Transverse colon (tissue), 4 donors: ENCODE data around the gene MRM2. TPM values are rescaled to one million over a fixed set of nuclear protein-coding genes. Genes with fewer than 3 reads are reported as not detected.

Experiments
- DNase-seq: peaks from one replicate; pipeline ENCODE4 v3.0.0-alpha.2; 2019
- H3K27ac ChIP-seq, 4 donors: fragments of 200-600 bp; sonication (generic); 2 replicates each; pipeline ENCODE4 v1.5.1; 2016 to 2018; ENCODE audit warnings: inconsistent platforms in 4 of 4
- H3K27me3 ChIP-seq: fragments of 200-600 bp; sonication (generic); 2 replicates; pipeline ENCODE4 v1.5.1; 2017; ENCODE audit warnings: inconsistent platforms
- H3K36me3 ChIP-seq, 4 donors: fragments of 200-600 bp; sonication (generic); 2 replicates each; pipeline ENCODE4 v1.5.1; 2017 to 2019; ENCODE audit warnings: inconsistent platforms in 4 of 4
- H3K4me1 ChIP-seq, 4 donors: fragments of 200-600 bp; sonication (generic); 2 replicates each; pipeline ENCODE4 v1.5.1; 2017 to 2020; ENCODE audit warnings: inconsistent platforms in 4 of 4
- H3K4me3 ChIP-seq, 4 donors: fragments of 200-600 bp; sonication (generic); 1 replicate in 1 of 4; 2 replicates in 3 of 4; pipeline versions ENCODE4 v1.5.1 to v1.6.1; 2017 to 2019; ENCODE audit warnings: inconsistent platforms in 4 of 4
- H3K9me3 ChIP-seq, 2 donors: fragments of 200-600 bp; sonication (generic); 2 replicates each; pipeline ENCODE4 v1.5.1; 2017 to 2019; ENCODE audit warnings: inconsistent platforms in 2 of 2
- EP300 ChIP-seq: sonication (generic); formaldehyde crosslinking; IDR thresholded peaks from one replicate; pipeline ENCODE4 v1.6.1; 2017; ENCODE audit warnings: antibody characterized with exemption, low read depth
- POLR2A ChIP-seq: fragments of 450-650 bp; IDR thresholded peaks from one replicate; pipeline ENCODE4 v1.6.1; 2016; ENCODE audit warnings: antibody characterized with exemption, mild to moderate bottlenecking, moderate library complexity
- POLR2AphosphoS5 ChIP-seq, 3 donors: sonication (generic); formaldehyde crosslinking; IDR thresholded peaks; one replicate each; pipeline ENCODE4 v1.6.1; 2016; ENCODE audit warnings: antibody characterized with exemption in 3 of 3
- WGBS, 2 donors: methylation state at CpG; one replicate each; pipeline ENCODE4 v1.1.5; 2018; ENCODE audit warnings: low coverage in 1 of 2; 5-methylcytosine and 5-hydroxymethylcytosine counted together
- in situ Hi-C, 4 donors: fragments of 200-750 bp; cut with MboI; loops; one replicate each; pipeline versions ENCODE4 v1.15.0 to v1.15.1; 2017; ENCODE audit warnings: low sequenced_read_pairs in 3 of 4, low pct_ligation_motif_present in 1 of 4, low pct_unique_long_range_greater_than_20kb in 1 of 4
- intact Hi-C: fragments of 100-400 bp; cut with DNase I; formaldehyde crosslinking; loops from one replicate; pipeline ENCODE4 v1.15.1; 2023; ENCODE audit warnings: low total_unique reads
- total RNA-seq, 4 donors: library from RNA; depleted of rRNA; stranded (reverse); fragments of >200 nt; gene quantifications; one replicate each; pipeline ENCODE4 v1.1.0, GENCODE V29; 2016
- TF ChIP-seq, protein P1 (sequence below), 5 experiments: fragments of 200-600 bp in 3 of 5; fragments of 450-650 bp in 2 of 5; sonication (generic) in 3 of 5; IDR thresholded peaks; 1 replicate in 2 of 5; 2 replicates in 3 of 5; pipeline ENCODE4 v1.5.1; 2016 to 2017; ENCODE audit warnings: antibody characterized with exemption in 5 of 5, inconsistent platforms in 3 of 5, mild to moderate bottlenecking in 2 of 5, moderate library complexity in 1 of 5

Gene MRM2
- total RNA-seq, 4 donors from 2014 or later = 2.2 to 15.3 (median 12.7) TPM

DNA sequence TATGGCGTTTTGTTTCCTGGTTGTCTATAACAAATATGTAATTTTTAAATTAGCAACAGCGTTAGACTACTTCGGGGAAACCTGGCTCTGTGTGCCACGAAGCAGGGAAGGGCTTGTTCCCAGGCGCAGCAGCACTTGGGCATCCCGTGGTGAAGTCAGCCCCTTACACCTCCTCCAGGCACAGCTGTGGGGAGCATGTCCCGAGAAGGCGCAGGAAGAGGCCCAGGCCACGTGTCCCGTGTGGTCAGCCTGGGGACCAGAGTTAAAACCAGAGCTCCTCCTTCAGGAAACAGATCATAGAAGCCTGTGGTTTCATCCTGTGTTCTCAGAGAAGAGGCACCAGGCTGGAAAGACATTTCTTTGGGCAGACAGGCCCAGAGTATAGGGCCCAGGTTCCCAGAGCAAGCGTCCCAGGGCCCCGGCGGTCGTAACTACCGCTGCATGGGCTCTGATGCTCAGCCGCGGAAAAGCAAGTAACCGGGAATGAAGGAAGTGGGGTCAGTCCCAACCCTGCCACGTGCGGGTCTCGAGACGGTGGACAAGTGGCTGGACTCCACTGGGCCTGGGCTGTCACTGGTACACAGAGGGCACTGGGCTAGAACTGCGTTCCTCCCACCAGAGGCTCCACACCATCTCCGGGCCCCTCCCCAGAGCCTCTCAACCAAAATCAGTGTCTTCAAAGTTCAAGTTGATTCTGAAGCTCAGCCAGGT, 7.1 kb upstream of the MRM2 start:
- H3K4me3 ChIP-seq = no peak overlapping the region
- peak overlapping the region in 3 of 4 donors; percentile 22 to 39 (median 29) for H3K27ac ChIP-seq
- H3K4me1 ChIP-seq = peaks cover 0 to 10% (median 0%) of the 10 kb centered on the region in 4 donors
- intact Hi-C loops (loop anchor here (10.0 kb wide), 1 partner anchor 106 kb away; the partner anchor contains the start of gene EIF3B), in situ Hi-C loops (loop anchor here in 3 of 4 donors (10.0 to 25.0 kb wide), 2 partner anchors 96 to 113 kb away; partner anchors contain the start of gene EIF3B (in 2 of the 3))
- H3K36me3 ChIP-seq = no peaks in the 10 kb centered on the region
- TF ChIP-seq POLR2A (no peak), EP300 (no peak), POLR2AphosphoS5 (IDR thresholded peaks at IDR 0.05) (no peak)
- TF ChIP-seq, protein P1, sequence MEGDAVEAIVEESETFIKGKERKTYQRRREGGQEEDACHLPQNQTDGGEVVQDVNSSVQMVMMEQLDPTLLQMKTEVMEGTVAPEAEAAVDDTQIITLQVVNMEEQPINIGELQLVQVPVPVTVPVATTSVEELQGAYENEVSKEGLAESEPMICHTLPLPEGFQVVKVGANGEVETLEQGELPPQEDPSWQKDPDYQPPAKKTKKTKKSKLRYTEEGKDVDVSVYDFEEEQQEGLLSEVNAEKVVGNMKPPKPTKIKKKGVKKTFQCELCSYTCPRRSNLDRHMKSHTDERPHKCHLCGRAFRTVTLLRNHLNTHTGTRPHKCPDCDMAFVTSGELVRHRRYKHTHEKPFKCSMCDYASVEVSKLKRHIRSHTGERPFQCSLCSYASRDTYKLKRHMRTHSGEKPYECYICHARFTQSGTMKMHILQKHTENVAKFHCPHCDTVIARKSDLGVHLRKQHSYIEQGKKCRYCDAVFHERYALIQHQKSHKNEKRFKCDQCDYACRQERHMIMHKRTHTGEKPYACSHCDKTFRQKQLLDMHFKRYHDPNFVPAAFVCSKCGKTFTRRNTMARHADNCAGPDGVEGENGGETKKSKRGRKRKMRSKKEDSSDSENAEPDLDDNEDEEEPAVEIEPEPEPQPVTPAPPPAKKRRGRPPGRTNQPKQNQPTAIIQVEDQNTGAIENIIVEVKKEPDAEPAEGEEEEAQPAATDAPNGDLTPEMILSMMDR (IDR thresholded peaks at IDR 0.05) = no peak
- peak; percentile 35 for DNase-seq
- no peaks in the 10 kb centered on the region for H3K27me3 ChIP-seq
- WGBS, 2 donors = 33 to 72% methylated on average over 7 to 24 of the region's 24 CpGs
- H3K9me3 ChIP-seq = no peaks in the 10 kb centered on the region

DNA sequence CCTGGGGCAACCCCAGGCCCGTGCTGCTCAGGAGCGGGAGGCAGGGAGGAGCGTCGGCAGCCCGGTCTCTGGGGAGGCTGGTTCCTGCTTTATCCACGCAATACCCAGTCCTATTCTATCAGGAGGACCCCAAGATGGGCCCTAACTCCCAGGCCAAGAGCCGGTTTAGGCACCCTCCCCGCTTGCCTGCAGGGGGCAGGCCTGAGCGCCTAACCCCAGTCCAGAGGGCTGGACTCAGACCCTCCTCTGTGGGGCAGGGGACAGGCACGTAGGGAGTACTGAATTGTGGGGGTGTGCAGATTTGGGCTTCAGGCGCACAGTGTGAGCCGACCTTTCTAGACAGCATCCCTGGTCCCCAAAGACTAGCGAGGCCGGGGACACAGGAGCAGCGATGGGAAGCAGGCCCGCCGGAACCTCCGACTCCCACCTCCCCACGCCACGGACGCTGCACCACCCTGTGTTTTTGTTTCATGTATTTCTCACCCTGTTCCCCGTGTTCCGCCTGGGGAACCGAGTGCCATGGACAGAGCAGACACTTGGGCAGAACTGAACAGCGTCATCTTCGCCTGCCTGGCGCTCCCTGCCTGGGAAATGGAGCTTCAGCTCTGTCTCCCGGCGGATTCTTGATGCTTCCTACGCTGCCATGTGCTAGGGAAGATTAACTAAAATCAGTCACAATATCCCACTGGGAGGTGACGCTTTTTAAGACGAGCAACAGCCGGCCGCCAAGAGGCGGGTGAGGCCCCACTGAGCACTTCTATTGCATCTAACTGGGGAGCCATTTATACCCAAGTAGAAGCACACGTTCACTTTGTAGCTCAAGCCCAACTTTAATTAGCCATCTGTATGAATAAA, 5.4 kb upstream of the MRM2 start:
- no peak overlapping the region for H3K27ac ChIP-seq
- no peaks in the 10 kb centered on the region for H3K9me3 ChIP-seq
- WGBS, 2 donors = 77% methylated on average over 36 of the region's 36 CpGs; no CpG with 5 or more reads in 1 of the 2 donors
- no peak overlapping the region for H3K4me3 ChIP-seq
- peaks cover 8 to 20% (median 11%) of the 10 kb centered on the region in 4 donors for H3K4me1 ChIP-seq
- intact Hi-C loops (loop anchor here (10.0 kb wide), 1 partner anchor 107 kb away; the partner anchor contains the start of gene EIF3B), in situ Hi-C loops (loop anchor here in 3 of 4 donors (10.0 to 25.0 kb wide), 2 partner anchors 97 to 115 kb away; partner anchors contain the start of gene EIF3B (in 2 of the 3))
- DNase-seq = no peak
- no peaks in the 10 kb centered on the region for H3K36me3 ChIP-seq
- TF ChIP-seq EP300 = no peak
- TF ChIP-seq, protein P1 (IDR thresholded peaks at IDR 0.05) = peak; percentile 44 to 65 (median 49)
- H3K27me3 ChIP-seq = no peaks in the 10 kb centered on the region

DNA sequence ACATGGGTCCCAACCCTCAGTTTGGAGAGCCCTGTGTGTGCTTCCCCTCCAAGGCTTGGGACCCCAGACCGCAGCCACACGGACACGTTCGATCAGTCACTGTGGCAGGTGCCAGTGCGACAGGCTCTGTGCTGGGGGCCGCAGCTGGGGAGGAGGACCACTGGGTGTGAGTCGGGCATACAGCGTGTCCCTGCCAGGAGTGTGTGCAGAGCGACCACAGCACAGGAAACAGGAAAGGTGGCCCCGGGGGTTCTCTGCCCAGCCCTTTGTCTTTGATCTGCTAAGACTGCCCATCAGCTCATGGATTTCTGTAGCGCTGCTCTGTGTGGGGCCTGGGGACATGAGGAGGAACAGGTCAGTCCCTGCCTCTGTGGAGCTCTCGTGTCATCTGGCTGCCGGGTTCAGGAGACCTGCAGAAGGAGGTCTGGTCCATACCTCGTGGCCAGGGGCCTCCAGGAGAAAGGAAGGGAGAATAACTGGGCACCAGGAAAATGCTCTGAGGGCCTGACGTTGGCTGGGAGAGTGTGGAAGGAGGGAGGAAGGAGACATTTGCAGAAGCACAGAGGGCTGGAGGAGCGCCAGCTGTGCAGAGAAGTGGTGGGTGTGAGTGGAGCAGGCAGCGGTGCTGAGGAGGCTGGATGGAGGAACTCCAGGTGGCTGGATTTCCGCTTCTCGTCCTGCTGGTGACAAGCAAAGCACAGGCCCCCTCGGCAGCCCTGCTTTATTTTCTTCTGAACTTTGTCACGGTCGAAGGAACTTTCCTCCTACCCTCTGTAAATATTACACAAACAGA, 4.1 kb upstream of the MRM2 start:
- peak; percentile 17 for DNase-seq
- in situ Hi-C loops (loop anchor here in 3 of 4 donors (10.0 to 25.0 kb wide), 2 partner anchors 99 to 116 kb away; partner anchors contain the start of gene EIF3B (in 2 of the 3)), intact Hi-C loops (loop anchor here (10.0 kb wide), 1 partner anchor 109 kb away; the partner anchor contains the start of gene EIF3B)
- H3K27ac ChIP-seq = no peak overlapping the region
- TF ChIP-seq POLR2A (no peak), EP300 (no peak), POLR2AphosphoS5 (IDR thresholded peaks at IDR 0.05) (no peak)
- TF ChIP-seq, protein P1 (IDR thresholded peaks at IDR 0.05) = no peak
- no peaks in the 10 kb centered on the region for H3K27me3 ChIP-seq
- WGBS, 2 donors = 67 to 77% methylated on average over 7 to 22 of the region's 22 CpGs
- no peaks in the 10 kb centered on the region for H3K36me3 ChIP-seq
- H3K4me3 ChIP-seq = no peak overlapping the region
- peaks cover 11 to 26% (median 16%) of the 10 kb centered on the region in 4 donors for H3K4me1 ChIP-seq
- H3K9me3 ChIP-seq = no peaks in the 10 kb centered on the region
